GM19240 (cell line): ENCODE results near the gene RELN.

Experiments
- DNase-seq: peaks from one replicate; pipeline ENCODE4 v3.0.0; 2011; ENCODE audit warnings: low spot score; ENCODE audit not compliant: insufficient read length

Gene RELN

GRCh38 chr7:103644319-103644718 lies 345.1 kb downstream of the RELN start:
- DNase-seq, result no peak

- no peak for DNase-seq
Observed at GRCh38 chr7:103640031-103640779, 349.3 kb downstream of the RELN start.

GRCh38 chr7:103637726-103638125 lies 351.7 kb downstream of the RELN start:
- no peak for DNase-seq

- DNase-seq, result no peak
Observed at GRCh38 chr7:103637094-103637493, 352.4 kb downstream of the RELN start.

- no peak for DNase-seq
Observed at GRCh38 chr7:103636153-103636552, 353.3 kb downstream of the RELN start.

GRCh38 chr7:103632972-103633371 lies 356.5 kb downstream of the RELN start:
- DNase-seq, result no peak

GRCh38 chr7:103632005-103632639 lies 357.3 kb downstream of the RELN start:
- no peak for DNase-seq

GRCh38 chr7:103630318-103630717 lies 359.1 kb downstream of the RELN start:
- DNase-seq, result no peak

GRCh38 chr7:103628742-103629141 lies 360.7 kb downstream of the RELN start:
- no peak for DNase-seq

GRCh38 chr7:103626776-103627175 lies 362.7 kb downstream of the RELN start:
- no peak for DNase-seq

GRCh38 chr7:103622274-103622673 lies 367.2 kb downstream of the RELN start:
- DNase-seq, result no peak

GRCh38 chr7:103613655-103614642 lies 375.5 kb downstream of the RELN start:
- DNase-seq, result no peak

- DNase-seq, result no peak
Observed at GRCh38 chr7:103609778-103610177, 379.7 kb downstream of the RELN start.

- no peak for DNase-seq
Observed at GRCh38 chr7:103605640-103606039, 383.8 kb downstream of the RELN start.

GRCh38 chr7:103598326-103598905 lies 391.0 kb downstream of the RELN start:
- DNase-seq, result no peak

GRCh38 chr7:103597606-103598005 lies 391.9 kb downstream of the RELN start:
- DNase-seq, result no peak

GRCh38 chr7:103594186-103594585 lies 395.3 kb downstream of the RELN start:
- no peak for DNase-seq

- no peak for DNase-seq
Observed at GRCh38 chr7:103593691-103594090, 395.8 kb downstream of the RELN start.

GRCh38 chr7:103592844-103593243 lies 396.6 kb downstream of the RELN start:
- no peak for DNase-seq

GRCh38 chr7:103592187-103592586 lies 397.3 kb downstream of the RELN start:
- no peak for DNase-seq

- no peak for DNase-seq
Observed at GRCh38 chr7:103580031-103580430, 409.4 kb downstream of the RELN start.

- DNase-seq, result no peak
Observed at GRCh38 chr7:103577059-103577458, 412.4 kb downstream of the RELN start.
